ENCODE results near the gene SNRK. TPM values are rescaled to one million over a fixed set of nuclear protein-coding genes. Genes with fewer than 3 reads are reported as not detected.
A peak's percentile ranks its signal among the peaks of the same experiment; 100 is the strongest.

Gene SNRK
- total and polyA plus RNA-seq, 2 of the 13 experiments (the other 11 are each of a cell fraction or from before 2014, with no cell fraction given): 11.4 to 16.1 TPM

DNA sequence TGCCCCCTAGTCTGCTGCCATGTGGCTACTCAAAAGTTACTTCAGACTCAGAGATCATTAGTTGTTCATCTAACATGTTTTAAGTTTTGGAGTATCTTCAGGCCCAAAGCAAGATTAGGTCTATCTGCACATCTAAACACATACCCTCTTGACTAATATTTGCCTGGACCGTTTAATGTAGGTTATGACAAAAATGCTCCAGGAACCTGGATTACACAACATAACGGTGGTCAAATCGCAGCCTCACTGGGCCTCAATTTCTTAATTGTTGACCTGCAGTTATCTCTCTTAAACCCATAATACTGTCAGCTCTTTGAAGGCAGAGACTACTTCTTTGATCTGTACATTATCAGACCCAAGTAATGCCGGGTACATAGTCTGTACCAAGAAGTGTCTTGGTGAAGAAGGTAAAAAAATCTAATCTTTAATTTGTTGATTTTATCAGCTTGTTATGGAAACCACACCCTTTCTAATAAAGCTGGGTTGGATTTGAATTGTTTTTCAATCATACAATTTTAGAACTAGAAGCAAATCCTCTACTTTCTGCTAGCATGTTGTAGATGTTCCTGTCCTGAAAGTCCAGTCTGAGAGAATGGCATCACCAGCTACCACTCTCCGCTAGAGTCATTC lies 3.6 kb downstream of the SNRK start:
- Histone ChIP-seq H3K4me3 (replicated peaks in 1 of 3; ENCODE audit: insufficient read depth in 1 of 3, low read depth in 2 of 3, low read length in 3 of 3) (peak overlapping the region; percentile 81 to 96 (median 94); a peak in 5 of 6 replicates), H4K20me1 (ENCODE audit: insufficient read depth, low read length) (peaks cover 57% of the 10 kb centered on the region), H3K27ac (ENCODE audit: extremely low read length, insufficient read depth, low read length) (peak overlapping the region; percentile 79), H3K79me2 (ENCODE audit: insufficient read depth, low read length) (peaks cover 81% of the 10 kb centered on the region), H3K9me3 (ENCODE audit: low read length) (no peaks in the 10 kb centered on the region), H3K27me3 (ENCODE audit: control insufficient read depth in 1 of 2, insufficient read depth in 2 of 2, low read length in 2 of 2) (peaks cover 0 to 3% of the 10 kb centered on the region in 2 experiments; a peak in 2 of 5 replicates), H3K9ac (ENCODE audit: insufficient read depth, low read depth, low read length) (peak overlapping the region; percentile 93; the same call in 1 of the 2 replicates), H3K4me2 (ENCODE audit: low read depth, low read length) (peak overlapping the region; percentile 92), H3K36me3 (replicated peaks in 1 of 2; ENCODE audit: control insufficient read depth in 1 of 2, insufficient read depth in 2 of 2, low read length in 2 of 2) (peaks cover 2 to 18% of the 10 kb centered on the region in 2 experiments; a peak in 3 of 5 replicates), H3K4me1 (ENCODE audit: insufficient read depth, low read length) (peaks cover 69% of the 10 kb centered on the region), H2AFZ (ENCODE audit: low read length) (no peak overlapping the region)
- POLR2A ChIA-PET: no interaction called here
- CTCF ChIA-PET (ENCODE audit: low intra/inter-chr PET ratio, low total read pairs): no interaction called here
- no peak for TF ChIP-seq PCBP1 (IDR thresholded peaks at IDR 0.05; ENCODE audit: borderline replicate concordance, low read depth, low read length)
- 0 out of 2 replicates have a peak, but pooled peaks have one; percentile 18 for TF ChIP-seq CEBPG (CRISPR knock-in tag; IDR thresholded peaks at IDR 0.05)
- no peak for TF ChIP-seq ATF1 (CRISPR knock-in tag; IDR thresholded peaks at IDR 0.05)
- no peak for TF ChIP-seq ZNF737 (CRISPR knock-in tag; IDR thresholded peaks at IDR 0.05; ENCODE audit: borderline replicate concordance)
- no peak for TF ChIP-seq ZNF335 (CRISPR knock-in tag; IDR thresholded peaks at IDR 0.05)
- TF ChIP-seq ZFP36L2 (CRISPR knock-in tag; IDR thresholded peaks at IDR 0.05): no peak
- WGBS (ENCODE audit: low lambda C conversion rate): 41% methylated on average over 5 of the region's 5 CpGs
- in situ Hi-C loops (cut with HindIII; ENCODE audit: extremely low pct_ligation_motif_present, low pct_unique_long_range_greater_than_20kb): no loop called here
- no peak for FAIRE-seq
- BruUV-seq (replicated peaks): no TSS peak
- DNase-seq (ENCODE audit: low spot score): no peak
- intact Hi-C loops (cut with micrococcal nuclease; ENCODE audit: unreplicated experiment): loop anchor here (2.0 to 5.0 kb wide), 2 partner anchors 27 to 47 kb away; no protein-coding TSS in a partner anchor
- no peak for ATAC-seq

DNA sequence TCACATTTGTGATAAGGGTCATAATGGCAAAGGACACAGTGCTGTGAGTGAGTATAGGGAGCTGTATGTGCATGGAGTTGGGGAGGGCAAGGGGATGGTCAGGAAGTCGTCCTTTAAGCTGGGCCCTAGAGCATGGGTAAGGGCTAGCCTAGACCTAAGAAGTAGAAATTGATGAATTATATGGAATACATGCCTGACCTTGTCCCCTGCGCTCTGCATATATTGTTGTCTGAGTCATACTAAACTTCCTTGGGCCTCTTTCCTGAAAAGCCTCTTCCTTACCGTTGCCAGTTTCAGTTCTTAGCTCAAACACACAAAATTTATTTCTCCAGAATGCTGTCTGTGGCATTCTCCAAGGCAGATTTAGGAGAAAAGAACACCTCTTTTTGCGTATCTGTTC lies 4.6 kb downstream of the SNRK start:
- peaks cover 67% of the 10 kb centered on the region for H4K20me1 ChIP-seq (ENCODE audit: insufficient read depth, low read length)
- no peaks in the 10 kb centered on the region for H3K9me3 ChIP-seq (ENCODE audit: low read length)
- intact Hi-C loops (cut with micrococcal nuclease; ENCODE audit: unreplicated experiment): no loop called here
- WGBS (ENCODE audit: low lambda C conversion rate): 77% methylated on average over 4 of the region's 4 CpGs
- H3K4me3 ChIP-seq (replicated peaks in 1 of 3; ENCODE audit: insufficient read depth in 1 of 3, low read depth in 2 of 3, low read length in 3 of 3): peak overlapping the region in 1 of 3 experiments; percentile 12; a peak in 1 of 6 replicates
- POLR2A ChIA-PET: no interaction called here
- in situ Hi-C loops (cut with HindIII; ENCODE audit: extremely low pct_ligation_motif_present, low pct_unique_long_range_greater_than_20kb): no loop called here
- no peaks in the 10 kb centered on the region; a peak in 1 of 5 replicates for H3K27me3 ChIP-seq (ENCODE audit: control insufficient read depth in 1 of 2, insufficient read depth in 2 of 2, low read length in 2 of 2)
- peaks cover 2 to 18% of the 10 kb centered on the region in 2 experiments; a peak in 3 of 5 replicates for H3K36me3 ChIP-seq (replicated peaks in 1 of 2; ENCODE audit: control insufficient read depth in 1 of 2, insufficient read depth in 2 of 2, low read length in 2 of 2)
- TF ChIP-seq ZNF792 (CRISPR knock-in tag; IDR thresholded peaks at IDR 0.05) (no peak), ZNF563 (CRISPR knock-in tag; IDR thresholded peaks at IDR 0.05) (no peak)
- no peak overlapping the region for H2AFZ ChIP-seq (ENCODE audit: low read length)
- peak overlapping the region; percentile 92 for H3K4me2 ChIP-seq (ENCODE audit: low read depth, low read length)
- BruUV-seq (replicated peaks): no TSS peak
- peaks cover 70% of the 10 kb centered on the region for H3K4me1 ChIP-seq (ENCODE audit: insufficient read depth, low read length)
- H3K27ac ChIP-seq (ENCODE audit: extremely low read length, insufficient read depth, low read length): no peak overlapping the region
- H3K79me2 ChIP-seq (ENCODE audit: insufficient read depth, low read length): peaks cover 90% of the 10 kb centered on the region
- no peak for FAIRE-seq
- CTCF ChIA-PET (ENCODE audit: low intra/inter-chr PET ratio, low total read pairs): no interaction called here
- no peak overlapping the region for H3K9ac ChIP-seq (ENCODE audit: insufficient read depth, low read depth, low read length)
- DNase-seq (ENCODE audit: low spot score): no peak
- no peak for ATAC-seq

Data from HepG2 (cell line).